IPS-15b (cell line): ENCODE results near the gene ZNF385C.

Experiments
- H3K27me3 ChIP-seq: one replicate; pipeline ENCODE4 v1.6.1; 2013; ENCODE audit warnings: low read length; ENCODE audit not compliant: control insufficient read depth, insufficient read depth
- H3K36me3 ChIP-seq: one replicate; pipeline ENCODE4 v1.6.1; 2013; ENCODE audit warnings: low read length; ENCODE audit not compliant: control insufficient read depth, insufficient read depth
- H3K4me1 ChIP-seq: one replicate; pipeline ENCODE4 v1.6.1; 2013; ENCODE audit warnings: mild to moderate bottlenecking, low read length; ENCODE audit not compliant: control insufficient read depth, insufficient read depth
- H3K4me3 ChIP-seq: one replicate; pipeline ENCODE4 v1.5.1; 2013; ENCODE audit warnings: low read depth, low read length
- H3K9ac ChIP-seq: one replicate; pipeline ENCODE4 v1.6.1; 2013; ENCODE audit warnings: low read depth, mild to moderate bottlenecking, low read length
- H3K9me3 ChIP-seq: one replicate; pipeline ENCODE4 v1.6.1; 2013; ENCODE audit warnings: mild to moderate bottlenecking, low read length; ENCODE audit not compliant: control insufficient read depth, insufficient read depth

ZNF385C gene

DNA sequence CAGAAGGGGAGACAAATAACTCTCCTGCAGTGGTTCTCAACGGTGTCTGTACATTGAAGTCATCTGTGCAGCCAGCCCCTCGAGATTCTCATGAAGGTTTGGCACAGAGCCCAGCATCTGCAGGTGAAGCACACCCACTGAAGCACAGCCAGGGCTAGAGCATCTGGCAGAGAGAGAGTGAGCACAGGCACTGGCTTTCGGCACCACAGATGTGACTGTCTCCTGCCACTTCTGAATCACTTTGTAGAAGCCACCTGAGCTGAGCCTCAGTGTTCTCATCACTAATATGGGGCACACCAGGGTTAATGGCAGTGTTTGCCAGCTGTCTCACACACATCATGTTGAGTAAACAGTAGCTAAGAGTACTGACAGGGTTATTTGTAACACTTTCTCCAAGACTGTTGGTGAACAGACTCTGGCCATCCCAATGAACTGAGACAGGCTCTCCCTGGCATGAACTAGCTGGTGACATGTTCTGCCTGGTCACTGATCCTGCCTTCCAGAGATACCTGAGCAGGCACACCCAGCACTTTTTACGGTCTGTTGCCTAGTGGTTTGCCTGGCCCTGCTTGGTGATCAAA lies 35.3 kb upstream of the ZNF385C start:
- H3K4me1 ChIP-seq, result peaks cover 7% of the 10 kb centered on the region

DNA sequence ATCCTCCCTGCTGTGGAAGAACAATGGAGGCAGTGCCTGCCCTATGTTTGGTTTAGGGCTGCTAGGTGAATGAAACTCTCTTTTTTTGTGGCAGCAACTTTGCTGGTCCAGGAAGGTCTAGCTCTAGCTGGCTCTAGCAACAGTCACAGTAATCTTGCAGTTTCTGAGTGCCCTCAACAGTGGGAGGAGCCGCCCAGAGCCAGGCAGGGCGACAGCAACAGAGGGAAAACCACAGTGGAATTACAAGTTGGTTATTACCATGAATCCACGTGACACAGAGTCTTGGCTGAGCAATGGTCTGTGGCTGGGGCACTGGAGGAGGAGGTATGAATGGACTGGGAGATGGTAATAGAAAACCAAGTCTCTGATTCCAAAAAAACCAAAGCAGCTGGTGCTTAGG lies 34.7 kb upstream of the ZNF385C start:
- peaks cover 20% of the 10 kb centered on the region for H3K36me3 ChIP-seq

More for the DNA sequence above, 35.3 kb upstream of the ZNF385C start:
- Histone ChIP-seq H3K27me3 (no peaks in the 10 kb centered on the region), H3K9ac (peak overlapping the region; percentile 39), H3K9me3 (no peaks in the 10 kb centered on the region), H3K4me3 (no peak overlapping the region), H3K36me3 (peaks cover 15% of the 10 kb centered on the region)

DNA sequence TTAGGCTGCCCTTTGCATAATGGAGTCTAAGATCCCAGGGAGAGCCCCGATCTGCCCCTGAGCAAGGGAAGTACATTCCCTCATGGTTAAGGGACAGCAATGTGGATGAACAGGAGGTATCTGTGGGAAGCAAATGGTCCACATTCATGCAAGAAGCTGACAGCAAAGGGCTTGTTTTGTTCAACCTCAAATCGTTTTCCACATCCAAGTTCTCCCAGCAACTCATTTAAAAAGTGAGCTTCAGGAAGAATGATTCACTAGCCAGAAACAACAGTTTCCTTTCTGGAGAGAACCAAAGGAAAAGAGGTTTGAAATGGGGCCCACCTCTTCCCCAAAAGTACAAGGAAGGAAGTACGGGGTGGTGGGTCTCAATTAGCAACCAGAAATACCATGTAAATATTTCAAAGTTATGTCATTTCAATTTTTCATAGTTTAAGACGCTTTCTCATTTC lies 33.7 kb upstream of the ZNF385C start:
- Histone ChIP-seq H3K9ac (no peak overlapping the region), H3K9me3 (no peaks in the 10 kb centered on the region), H3K36me3 (peaks cover 25% of the 10 kb centered on the region), H3K27me3 (no peaks in the 10 kb centered on the region), H3K4me3 (no peak overlapping the region), H3K4me1 (peaks cover 7% of the 10 kb centered on the region)

More for the DNA sequence above, 34.7 kb upstream of the ZNF385C start:
- Histone ChIP-seq H3K9me3 (no peaks in the 10 kb centered on the region), H3K4me3 (no peak overlapping the region), H3K4me1 (peaks cover 7% of the 10 kb centered on the region), H3K27me3 (no peaks in the 10 kb centered on the region), H3K9ac (peak overlapping the region; percentile 39)

DNA sequence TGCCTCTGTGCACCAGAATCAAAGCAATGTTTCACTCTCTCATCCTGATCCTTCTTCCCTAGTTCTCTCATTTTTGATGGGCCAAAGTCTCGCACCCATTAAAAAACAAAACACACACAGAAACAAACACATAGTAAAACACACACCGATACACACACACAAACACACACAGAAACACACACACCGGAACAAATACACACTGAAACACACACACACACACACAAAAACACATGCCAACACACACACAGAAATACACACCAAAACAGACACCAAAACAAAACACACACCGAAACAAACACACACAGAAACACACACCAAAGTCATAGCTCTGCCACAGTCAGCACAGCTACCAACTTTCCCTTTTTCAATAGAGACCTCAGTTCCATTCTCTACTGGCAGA lies 33.0 kb upstream of the ZNF385C start:
- Histone ChIP-seq H3K4me3 (no peak overlapping the region), H3K4me1 (peaks cover 3% of the 10 kb centered on the region), H3K36me3 (peaks cover 25% of the 10 kb centered on the region), H3K9ac (no peak overlapping the region), H3K27me3 (no peaks in the 10 kb centered on the region), H3K9me3 (no peaks in the 10 kb centered on the region)

DNA sequence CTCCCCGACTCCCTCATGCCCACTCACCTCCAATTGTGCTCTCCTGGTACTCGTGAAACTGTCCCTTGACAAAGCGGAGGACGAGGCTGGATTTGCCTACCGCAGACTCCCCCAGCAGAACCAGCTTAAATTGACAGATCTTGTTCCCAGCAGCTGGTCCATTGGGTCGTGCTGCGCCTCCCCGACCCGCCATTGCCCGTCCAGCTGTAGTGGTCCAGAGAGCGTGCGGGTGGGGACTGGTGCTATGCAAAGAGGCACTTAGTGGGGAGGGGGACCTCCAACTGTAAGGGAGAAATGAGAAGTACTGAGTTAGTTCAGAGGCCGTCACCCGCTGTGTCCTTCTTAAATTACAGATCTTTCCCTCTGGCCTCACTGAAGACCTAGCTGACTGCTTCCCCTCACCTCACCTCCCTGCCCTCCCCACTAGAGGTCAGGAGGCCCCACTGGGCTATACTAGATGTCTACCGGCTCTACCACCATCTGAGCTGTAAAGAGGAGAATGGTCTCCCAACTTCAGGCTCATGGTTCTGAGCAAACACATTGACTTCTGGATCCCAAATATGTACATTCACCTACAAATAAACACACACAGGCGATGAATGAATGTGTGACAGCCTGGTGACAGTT lies 32.1 kb upstream of the ZNF385C start:
- H3K9me3 ChIP-seq, result no peaks in the 10 kb centered on the region
- peaks cover 31% of the 10 kb centered on the region for H3K36me3 ChIP-seq
- H3K4me3 ChIP-seq, result no peak overlapping the region
- no peak overlapping the region for H3K9ac ChIP-seq
- H3K4me1 ChIP-seq, result no peaks in the 10 kb centered on the region
- no peaks in the 10 kb centered on the region for H3K27me3 ChIP-seq

DNA sequence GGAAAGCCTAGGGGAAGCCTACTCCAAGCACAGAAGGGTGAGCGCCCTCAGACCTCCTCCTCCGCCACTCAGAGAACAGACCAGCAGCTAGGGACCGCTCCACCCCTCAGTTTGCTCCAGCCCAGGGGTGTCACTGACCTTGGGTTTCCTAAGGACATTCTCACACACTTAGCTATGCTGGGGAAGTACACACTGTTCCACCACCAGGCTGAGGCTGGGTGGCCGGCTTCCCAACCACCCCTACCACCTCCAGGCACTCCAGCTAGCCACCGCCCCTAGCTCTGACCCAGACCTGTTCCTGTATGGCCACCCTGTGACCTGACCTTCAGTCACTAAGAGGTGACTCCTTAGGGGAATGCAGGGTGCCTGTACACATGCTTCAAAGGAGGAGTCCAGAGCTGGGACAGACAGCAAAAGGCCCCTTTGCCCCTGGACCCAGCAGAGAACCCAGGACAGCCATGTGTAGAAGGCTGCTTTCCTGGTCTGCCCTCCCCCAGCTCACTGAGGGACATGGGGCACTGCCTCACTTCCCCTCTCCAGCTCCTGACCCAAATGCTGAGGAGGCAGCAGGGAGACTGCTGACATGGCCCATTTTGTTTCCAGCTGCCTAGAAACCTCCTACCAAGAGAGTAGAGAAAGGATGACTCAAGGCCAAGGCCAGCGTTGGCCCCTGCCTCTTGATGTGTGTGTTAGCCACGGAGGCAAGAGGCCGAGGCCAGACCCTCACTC lies 31.0 kb upstream of the ZNF385C start:
- Histone ChIP-seq H3K4me1 (no peaks in the 10 kb centered on the region), H3K9me3 (no peaks in the 10 kb centered on the region), H3K4me3 (no peak overlapping the region), H3K36me3 (peaks cover 31% of the 10 kb centered on the region), H3K9ac (no peak overlapping the region), H3K27me3 (no peaks in the 10 kb centered on the region)

DNA sequence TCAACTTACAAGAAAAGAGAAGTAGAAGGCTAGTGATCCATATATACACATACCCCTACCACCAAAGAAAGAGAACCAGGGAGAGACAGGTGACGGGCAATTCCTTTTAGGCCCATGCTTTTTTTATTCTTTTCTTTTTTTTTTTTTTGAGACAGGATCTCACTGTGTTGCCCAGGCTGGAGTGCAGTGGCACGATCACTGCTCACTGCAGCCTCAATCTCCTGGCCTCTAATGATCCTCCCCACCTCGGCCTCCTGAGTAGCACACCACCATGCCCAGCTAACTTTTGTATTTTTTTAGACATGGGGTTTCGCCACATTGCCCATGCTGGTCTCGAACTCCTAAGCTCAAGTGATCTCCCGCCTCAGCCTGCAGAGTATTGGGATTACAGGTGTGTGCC lies 29.1 kb upstream of the ZNF385C start:
- no peak overlapping the region for H3K9ac ChIP-seq
- peaks cover 31% of the 10 kb centered on the region for H3K36me3 ChIP-seq
- H3K4me1 ChIP-seq, result no peaks in the 10 kb centered on the region
- H3K9me3 ChIP-seq, result no peaks in the 10 kb centered on the region
- H3K27me3 ChIP-seq, result no peaks in the 10 kb centered on the region
- H3K4me3 ChIP-seq, result no peak overlapping the region

DNA sequence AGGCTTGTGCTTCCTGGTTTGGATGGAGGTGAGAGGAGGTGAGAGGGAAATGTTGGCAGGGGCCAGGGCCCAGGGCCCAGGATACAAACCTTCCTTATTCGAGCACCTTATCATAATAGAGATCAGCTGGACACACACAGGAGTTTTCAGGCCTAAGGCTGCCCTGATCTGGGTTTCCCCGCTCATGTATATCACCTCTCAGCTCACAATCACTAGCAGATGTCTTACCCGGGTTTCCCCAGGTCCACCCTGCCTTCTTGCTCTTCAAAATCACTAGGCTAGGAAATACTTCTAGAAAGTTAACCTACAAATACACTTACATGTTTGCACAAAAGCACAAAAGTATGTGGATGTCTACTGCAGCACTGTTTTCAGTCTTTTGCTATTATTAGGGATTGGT lies 28.6 kb upstream of the ZNF385C start:
- no peak overlapping the region for H3K9ac ChIP-seq
- H3K36me3 ChIP-seq, result peaks cover 31% of the 10 kb centered on the region
- no peaks in the 10 kb centered on the region for H3K9me3 ChIP-seq
- no peaks in the 10 kb centered on the region for H3K4me1 ChIP-seq
- no peaks in the 10 kb centered on the region for H3K27me3 ChIP-seq
- no peak overlapping the region for H3K4me3 ChIP-seq

DNA sequence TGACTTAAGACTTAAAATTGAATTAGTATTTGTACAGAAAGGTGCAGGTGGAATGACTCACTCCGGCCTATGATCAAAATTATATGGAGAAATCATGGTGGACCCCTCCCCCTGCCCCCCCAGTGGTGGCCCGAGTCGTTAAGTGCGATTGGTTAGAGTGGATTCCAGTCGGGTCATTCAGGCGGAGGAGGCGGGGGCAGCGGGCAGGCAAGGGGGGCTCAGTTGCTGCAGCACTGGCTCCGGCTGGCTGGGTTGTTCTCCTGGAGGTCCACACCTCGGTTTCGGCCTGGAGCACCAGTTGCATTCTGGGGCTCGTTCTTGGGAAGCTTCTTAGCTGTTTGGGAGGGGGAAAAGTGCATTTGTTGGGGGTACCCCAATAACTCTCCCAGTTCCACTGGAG lies 27.3 kb upstream of the ZNF385C start:
- Histone ChIP-seq H3K36me3 (peaks cover 31% of the 10 kb centered on the region), H3K9ac (no peak overlapping the region)

DNA sequence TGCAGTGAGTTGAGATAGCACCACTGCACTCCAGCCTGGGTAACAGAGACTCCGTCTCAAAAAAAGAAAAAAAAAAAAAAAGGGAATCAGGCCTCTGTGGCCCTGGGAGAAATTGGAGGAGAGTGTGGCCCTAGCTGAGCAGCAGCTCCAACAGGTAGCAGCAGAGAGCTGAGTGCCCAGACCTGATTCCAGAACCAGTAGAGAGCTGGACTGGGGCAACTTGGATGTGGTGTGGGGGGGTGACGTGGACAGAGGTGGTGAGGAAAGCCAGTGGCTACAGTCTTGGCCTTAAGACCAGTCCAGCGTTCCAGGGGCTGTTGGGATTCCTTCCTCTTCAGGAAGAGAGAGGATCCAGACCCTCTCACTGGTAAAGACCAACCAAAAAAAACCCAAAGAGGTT lies 26.0 kb upstream of the ZNF385C start:
- Histone ChIP-seq H3K9me3 (no peaks in the 10 kb centered on the region), H3K4me1 (peaks cover 5% of the 10 kb centered on the region), H3K36me3 (peaks cover 19% of the 10 kb centered on the region), H3K4me3 (no peak overlapping the region), H3K27me3 (no peaks in the 10 kb centered on the region), H3K9ac (no peak overlapping the region)

More for the DNA sequence above, 27.3 kb upstream of the ZNF385C start:
- Histone ChIP-seq H3K4me1 (no peaks in the 10 kb centered on the region), H3K4me3 (no peak overlapping the region), H3K9me3 (no peaks in the 10 kb centered on the region), H3K27me3 (no peaks in the 10 kb centered on the region)

DNA sequence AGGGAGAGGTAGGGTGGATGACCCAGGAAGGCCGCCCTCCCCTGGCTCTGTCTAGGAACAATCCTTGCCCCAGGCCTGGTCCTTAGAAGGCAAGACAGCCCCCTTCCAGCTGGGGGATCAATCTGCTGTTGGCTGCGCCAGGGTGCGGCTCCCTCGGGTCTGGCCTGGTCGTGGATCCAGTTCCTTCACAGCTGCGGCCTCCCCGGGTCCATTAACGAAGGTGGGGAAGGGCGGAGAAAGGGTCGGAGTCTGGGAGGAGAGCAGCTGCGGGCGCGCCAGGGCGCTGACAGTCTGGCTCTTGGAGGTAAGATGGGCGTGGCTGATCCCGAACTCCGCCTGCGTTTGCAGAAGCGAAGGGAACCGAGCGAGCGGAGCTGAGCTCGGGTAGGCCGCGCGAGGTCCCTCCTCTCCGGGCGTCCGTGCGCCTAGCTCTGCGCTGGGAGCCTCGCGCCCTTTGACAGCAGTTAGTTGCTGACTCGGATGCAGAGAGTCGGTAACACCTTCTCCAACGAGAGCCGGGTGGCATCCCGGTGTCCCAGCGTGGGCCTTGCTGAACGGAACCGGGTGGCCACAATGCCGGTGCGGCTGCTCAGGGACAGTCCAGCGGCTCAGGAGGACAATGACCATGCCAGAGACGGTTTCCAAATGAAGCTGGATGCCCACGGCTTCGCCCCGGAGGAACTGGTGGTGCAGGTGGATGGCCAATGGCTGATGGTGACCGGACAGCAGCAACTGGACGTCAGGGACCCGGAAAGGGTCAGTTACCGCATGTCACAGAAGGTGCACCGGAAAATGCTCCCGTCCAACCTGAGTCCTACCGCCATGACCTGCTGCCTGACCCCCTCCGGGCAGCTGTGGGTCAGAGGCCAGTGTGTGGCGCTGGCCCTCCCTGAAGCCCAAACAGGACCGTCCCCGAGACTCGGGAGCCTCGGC lies 24.4 kb upstream of the ZNF385C start, which contains the start of gene HSPB9:
Gene HSPB9 (plus strand): TSS at position 434 of the 933 bp plus-strand sequence. CDS start 47 bp downstream, at position 481.
- H3K36me3 ChIP-seq, result peaks cover 16% of the 10 kb centered on the region
- peaks cover 5% of the 10 kb centered on the region for H3K4me1 ChIP-seq
- H3K27me3 ChIP-seq, result no peaks in the 10 kb centered on the region
- H3K9me3 ChIP-seq, result no peaks in the 10 kb centered on the region
- H3K9ac ChIP-seq, result peak within 1 kb of the TSS; percentile 70
- H3K4me3 ChIP-seq, result peak within 1 kb of the TSS; percentile 50
